ENCODE measurements around the gene LRRC36. TPM values are rescaled to one million over a fixed set of nuclear protein-coding genes. Genes with fewer than 3 reads are reported as not detected.
A peak's percentile ranks its signal among the peaks of the same experiment; 100 is the strongest.

Gene LRRC36, protein sequence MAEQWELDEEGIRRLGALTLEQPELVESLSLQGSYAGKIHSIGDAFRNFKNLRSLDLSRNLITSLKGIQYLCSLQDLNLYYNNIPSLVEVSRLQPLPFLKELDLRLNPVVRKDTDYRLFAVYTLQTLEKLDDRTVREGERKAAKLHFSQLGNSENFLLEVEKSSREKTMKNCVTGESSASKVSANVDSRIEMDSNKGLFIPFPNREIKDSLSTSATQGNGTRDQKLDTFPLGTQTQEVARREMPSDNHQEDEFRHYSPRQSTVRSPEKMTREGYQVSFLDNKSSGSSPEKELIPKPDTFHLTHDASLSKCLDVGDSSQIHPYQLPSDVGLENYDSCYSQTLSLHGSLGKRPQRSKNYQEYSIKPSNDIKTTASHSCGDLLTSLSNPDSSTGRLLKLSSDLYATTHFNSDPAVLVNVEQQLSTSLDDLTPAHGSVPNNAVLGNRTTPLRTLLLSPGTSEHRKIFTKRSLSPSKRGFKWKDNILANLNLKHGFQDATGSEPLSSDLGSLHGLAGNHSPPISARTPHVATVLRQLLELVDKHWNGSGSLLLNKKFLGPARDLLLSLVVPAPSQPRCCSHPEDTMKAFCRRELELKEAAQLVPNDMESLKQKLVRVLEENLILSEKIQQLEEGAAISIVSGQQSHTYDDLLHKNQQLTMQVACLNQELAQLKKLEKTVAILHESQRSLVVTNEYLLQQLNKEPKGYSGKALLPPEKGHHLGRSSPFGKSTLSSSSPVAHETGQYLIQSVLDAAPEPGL
- under 1 TPM in 2 of 4 donors, not detected in 2; 0.42 to 0.56 TPM for total RNA-seq

DNA sequence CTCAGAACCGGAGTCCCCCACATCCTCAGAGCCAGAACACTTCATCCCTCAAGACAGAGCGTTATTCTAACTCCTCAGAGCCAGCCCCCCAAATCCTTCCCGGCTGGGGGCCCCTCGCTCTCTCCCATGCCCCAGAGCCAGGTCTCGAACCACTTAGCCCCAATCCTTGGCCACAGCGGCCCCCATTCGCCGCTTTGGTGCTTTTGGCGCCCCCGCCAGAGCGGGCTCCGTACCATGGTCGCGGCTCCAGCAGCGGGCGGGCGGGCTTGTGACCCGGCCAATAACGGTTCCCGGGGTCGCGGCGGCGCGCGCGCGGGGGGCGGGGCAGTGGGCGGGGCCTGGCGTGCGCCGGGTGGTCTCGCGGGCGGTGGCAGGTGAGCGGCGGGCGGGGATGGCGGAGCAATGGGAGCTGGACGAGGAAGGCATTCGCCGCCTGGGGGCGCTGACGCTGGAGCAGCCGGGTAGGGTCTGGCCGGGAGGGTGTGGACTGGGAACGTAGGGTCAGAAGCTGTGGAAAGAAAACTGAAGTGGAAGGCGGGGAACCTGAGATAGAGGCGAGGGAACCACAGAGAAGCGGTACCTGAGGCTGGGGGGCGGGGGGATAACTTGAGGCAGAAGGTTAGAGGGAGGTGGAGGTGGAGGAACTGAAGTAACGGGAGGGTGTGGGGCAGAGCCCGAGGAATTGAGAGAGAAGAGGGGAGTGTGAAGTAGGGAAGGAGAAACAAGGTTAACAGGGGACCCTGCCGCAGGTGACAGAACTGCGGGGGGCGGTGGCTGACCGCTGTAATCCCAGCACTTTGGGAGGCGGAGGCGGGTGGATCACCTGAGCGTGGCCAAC is at the start of gene LRRC36, which contains the start of gene KCTD19:
Gene LRRC36, plus strand, starts transcription at position 344 of the 838 bp plus-strand sequence. Its CDS starts 48 bp downstream, at position 392.
Gene KCTD19, minus strand, starts transcription at position 270 of the 838 bp plus-strand sequence. Its CDS starts 34 bp downstream, at position 236.
- Histone ChIP-seq H3K27me3 (no peaks in the 10 kb centered on the region), H3K9me3 (no peaks in the 10 kb centered on the region), H3K4me1 (peaks cover 17% of the 10 kb centered on the region), H3K4me3 (peak within 1 kb of the TSS; percentile 50), H3K27ac (no peak within 1 kb of the TSS), H3K36me3 (no peaks in the 10 kb centered on the region)
- TF ChIP-seq POLR2AphosphoS5 (IDR thresholded peaks at IDR 0.05) = no peak
- TF ChIP-seq, protein P1, sequence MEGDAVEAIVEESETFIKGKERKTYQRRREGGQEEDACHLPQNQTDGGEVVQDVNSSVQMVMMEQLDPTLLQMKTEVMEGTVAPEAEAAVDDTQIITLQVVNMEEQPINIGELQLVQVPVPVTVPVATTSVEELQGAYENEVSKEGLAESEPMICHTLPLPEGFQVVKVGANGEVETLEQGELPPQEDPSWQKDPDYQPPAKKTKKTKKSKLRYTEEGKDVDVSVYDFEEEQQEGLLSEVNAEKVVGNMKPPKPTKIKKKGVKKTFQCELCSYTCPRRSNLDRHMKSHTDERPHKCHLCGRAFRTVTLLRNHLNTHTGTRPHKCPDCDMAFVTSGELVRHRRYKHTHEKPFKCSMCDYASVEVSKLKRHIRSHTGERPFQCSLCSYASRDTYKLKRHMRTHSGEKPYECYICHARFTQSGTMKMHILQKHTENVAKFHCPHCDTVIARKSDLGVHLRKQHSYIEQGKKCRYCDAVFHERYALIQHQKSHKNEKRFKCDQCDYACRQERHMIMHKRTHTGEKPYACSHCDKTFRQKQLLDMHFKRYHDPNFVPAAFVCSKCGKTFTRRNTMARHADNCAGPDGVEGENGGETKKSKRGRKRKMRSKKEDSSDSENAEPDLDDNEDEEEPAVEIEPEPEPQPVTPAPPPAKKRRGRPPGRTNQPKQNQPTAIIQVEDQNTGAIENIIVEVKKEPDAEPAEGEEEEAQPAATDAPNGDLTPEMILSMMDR (IDR thresholded peaks at IDR 0.05) = peak in 1 of 2 donors; percentile 51
- peak; percentile 77 to 86 for DNase-seq (ENCODE audit: low spot score in 2 of 2)
- WGBS = 12% methylated on average over 34 of the region's 61 CpGs

DNA sequence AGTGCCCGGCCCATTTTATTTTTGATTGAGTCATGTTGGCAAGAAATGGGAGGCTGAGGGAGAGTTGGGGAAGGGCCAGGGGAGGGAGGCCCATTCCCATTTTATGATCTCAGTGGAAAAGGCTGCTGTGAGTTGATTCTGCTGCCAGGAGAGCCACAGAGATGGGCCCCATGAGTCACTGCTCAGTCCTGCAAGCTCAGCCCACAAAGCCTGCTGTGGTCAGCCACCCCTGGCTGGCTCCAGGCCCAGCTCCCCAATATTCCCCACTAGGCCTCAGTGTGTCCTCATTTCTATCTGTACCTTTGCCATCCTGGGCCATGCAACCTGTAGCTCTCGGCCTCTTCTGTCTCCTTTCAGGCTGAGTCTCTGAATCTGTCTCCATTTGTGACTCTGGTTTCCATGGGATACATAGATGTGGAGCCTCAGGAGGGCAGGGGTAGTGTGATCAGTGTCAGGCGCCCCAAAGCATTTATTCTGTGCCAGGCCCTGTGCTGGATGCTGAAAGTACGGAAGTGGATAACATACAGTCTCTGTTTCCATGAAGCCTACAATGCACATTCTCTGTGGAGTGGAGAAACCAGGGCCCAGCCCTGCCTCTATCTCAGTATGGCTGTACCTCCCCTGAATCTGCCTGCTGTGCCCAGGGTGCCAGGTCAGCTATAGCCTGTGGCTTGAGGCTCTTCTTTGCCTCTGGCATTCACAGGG is 49.2 kb upstream of the LRRC36 start:
- H3K27me3 ChIP-seq = no peaks in the 10 kb centered on the region
- peaks cover 13% of the 10 kb centered on the region for H3K36me3 ChIP-seq
- no peak for DNase-seq (ENCODE audit: low spot score in 2 of 2)
- TF ChIP-seq POLR2A (IDR thresholded peaks at IDR 0.05) = no peak
- no peak for TF ChIP-seq EP300 (IDR thresholded peaks at IDR 0.05)
- TF ChIP-seq, protein P1 (IDR thresholded peaks at IDR 0.05) = no peak
- no peak for TF ChIP-seq POLR2AphosphoS5 (IDR thresholded peaks at IDR 0.05)
- WGBS = 70% methylated on average over 4 of the region's 4 CpGs
- H3K9me3 ChIP-seq = no peaks in the 10 kb centered on the region
- H3K4me3 ChIP-seq = peak overlapping the region; percentile 74
- peak overlapping the region; percentile 79 for H3K27ac ChIP-seq
- peaks cover 36% of the 10 kb centered on the region for H3K4me1 ChIP-seq

DNA sequence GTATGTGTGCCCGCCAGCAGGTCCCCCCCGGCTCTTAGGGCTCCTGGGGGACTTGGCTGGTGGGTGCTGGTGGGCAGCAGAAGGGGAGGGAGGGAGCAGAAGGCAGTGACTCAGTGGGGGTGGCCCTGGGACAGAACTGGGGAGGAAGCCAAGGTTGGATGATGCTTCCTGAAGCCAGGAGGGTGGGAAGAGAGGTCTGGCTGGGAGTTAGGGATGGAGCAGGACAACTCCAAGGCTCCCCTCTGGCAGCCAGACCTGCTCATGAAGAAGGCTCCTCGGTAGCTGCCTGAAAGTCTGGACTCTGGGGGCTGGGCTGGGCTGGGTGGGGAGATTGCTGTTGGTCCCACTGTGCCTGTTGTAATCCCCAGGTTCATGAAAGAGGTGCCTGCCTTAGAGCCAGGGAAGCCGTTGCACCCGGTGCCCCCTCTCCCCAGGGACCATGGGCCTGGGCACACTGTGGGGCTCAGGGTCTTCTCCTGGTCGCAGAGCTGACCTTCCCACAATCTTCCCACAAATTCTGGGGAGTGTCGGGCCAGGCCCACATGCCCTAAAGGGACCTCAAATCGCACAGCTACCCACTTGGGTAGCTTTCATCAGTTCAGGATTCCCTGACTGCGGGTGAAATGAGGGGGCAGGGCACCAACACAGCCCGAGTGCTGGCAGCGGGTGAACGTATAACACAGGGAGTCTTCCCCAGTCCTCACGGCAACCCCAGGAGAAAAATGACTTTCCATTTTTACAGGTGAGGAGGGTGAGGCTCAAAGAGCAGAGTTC is 48.4 kb upstream of the LRRC36 start:
- Histone ChIP-seq H3K4me3 (peak overlapping the region; percentile 74), H3K27me3 (no peaks in the 10 kb centered on the region), H3K27ac (peak overlapping the region; percentile 79), H3K36me3 (peaks cover 17% of the 10 kb centered on the region), H3K9me3 (no peaks in the 10 kb centered on the region), H3K4me1 (peaks cover 36% of the 10 kb centered on the region)
- DNase-seq (ENCODE audit: low spot score in 2 of 2) = no peak
- WGBS = 33% methylated on average over 11 of the region's 13 CpGs
- TF ChIP-seq POLR2A (IDR thresholded peaks at IDR 0.05) (no peak), EP300 (IDR thresholded peaks at IDR 0.05) (no peak), POLR2AphosphoS5 (IDR thresholded peaks at IDR 0.05) (no peak)
- TF ChIP-seq, protein P1 (IDR thresholded peaks at IDR 0.05) = no peak

DNA sequence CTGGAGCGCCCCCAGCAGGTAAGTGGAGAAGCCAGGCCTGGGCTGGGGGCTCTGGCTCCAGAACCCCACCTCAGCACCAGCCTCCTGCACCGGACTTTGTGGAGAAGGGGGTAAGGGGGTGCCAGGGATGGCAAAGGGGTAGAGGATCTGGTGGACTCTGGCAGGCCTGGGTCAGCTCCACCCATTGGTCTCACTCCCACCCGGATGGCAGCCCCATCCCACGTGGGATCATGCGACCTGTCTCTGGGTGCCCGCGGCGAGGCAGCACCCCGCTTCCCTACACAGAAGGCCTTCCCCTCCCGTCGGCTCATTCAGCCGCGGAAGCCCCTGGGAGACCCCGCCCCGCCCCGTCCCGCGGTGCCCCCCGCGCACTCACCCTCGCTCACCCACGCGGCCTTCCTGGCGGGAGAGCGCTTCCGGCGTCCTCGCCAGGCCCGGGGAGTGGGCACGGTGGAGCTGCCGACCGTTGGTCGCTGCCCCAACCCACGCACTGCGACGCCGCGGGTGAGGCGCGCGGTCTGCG is 47.8 kb upstream of the LRRC36 start:
- Histone ChIP-seq H3K4me1 (peaks cover 36% of the 10 kb centered on the region), H3K9me3 (no peaks in the 10 kb centered on the region), H3K36me3 (peaks cover 17% of the 10 kb centered on the region), H3K27me3 (no peaks in the 10 kb centered on the region), H3K4me3 (peak overlapping the region; percentile 74), H3K27ac (peak overlapping the region; percentile 79)
- no peak for DNase-seq (ENCODE audit: low spot score in 2 of 2)
- TF ChIP-seq, protein P1 (IDR thresholded peaks at IDR 0.05) = no peak
- TF ChIP-seq POLR2AphosphoS5 (IDR thresholded peaks at IDR 0.05) (no peak), EP300 (IDR thresholded peaks at IDR 0.05) (no peak), POLR2A (IDR thresholded peaks at IDR 0.05) (no peak)
- 0% methylated on average over 1 of the region's 42 CpGs for WGBS
